ENCODE measurements around the gene PSIP1. TPM values are rescaled to one million over a fixed set of nuclear protein-coding genes. Genes with fewer than 3 reads are reported as not detected.

Gene PSIP1
- total and polyA plus RNA-seq, 9 of the 15 experiments (the other 6 are each of a cell fraction or from before 2014, with no cell fraction given), result 18.8 to 119 (median 59.9) TPM

DNA sequence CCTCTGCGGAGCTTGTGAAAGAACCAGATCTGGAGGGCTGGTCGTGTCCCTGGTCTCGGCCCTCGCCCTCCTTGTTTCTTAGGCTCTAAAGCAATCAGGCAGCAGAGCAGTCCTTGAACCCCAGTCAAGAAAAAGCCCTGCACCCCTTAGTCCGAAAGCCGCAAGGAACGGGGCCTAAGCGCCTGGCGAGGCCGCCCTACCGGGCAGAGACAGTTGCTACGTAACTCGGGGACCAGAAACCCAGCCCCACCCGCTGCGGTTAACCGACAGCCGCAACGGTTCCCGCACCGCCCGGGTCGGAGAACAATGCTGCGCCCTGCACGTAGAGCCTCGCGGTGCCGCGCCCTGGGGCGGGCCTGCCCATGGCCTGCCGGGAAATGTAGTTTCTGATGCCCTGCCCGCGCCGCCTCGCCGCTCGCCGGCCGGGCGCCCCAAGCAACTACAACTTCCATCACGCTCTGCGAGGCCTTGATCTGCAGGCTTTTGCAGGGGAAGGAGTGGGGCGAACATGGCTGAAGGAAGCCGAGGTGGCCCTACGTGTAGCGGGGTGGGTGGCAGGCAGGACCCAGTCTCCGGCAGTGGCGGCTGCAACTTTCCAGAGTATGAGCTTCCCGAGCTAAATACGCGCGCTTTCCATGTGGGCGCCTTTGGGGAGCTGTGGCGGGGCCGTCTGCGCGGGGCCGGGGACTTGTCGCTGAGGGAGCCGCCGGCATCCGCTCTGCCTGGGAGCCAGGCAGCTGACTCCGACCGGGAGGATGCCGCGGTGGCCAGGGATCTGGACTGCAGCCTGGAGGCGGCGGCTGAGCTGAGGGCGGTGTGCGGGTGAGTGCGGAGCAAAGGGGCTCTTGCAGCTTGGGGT is 88.2 kb downstream of the PSIP1 start, which contains the start of gene SNAPC3 (continued):
- TF ChIP-seq XRCC4 (IDR thresholded peaks at IDR 0.05; ENCODE audit: extremely low read depth, insufficient read depth, insufficient read length) (no peak), ZNF165 (CRISPR knock-in tag; IDR thresholded peaks at IDR 0.05; ENCODE audit: borderline replicate concordance) (no peak), ZNF12 (CRISPR knock-in tag; IDR thresholded peaks at IDR 0.05) (no peak), PTRF (tag; IDR thresholded peaks at IDR 0.05) (no peak), CBX5 (IDR thresholded peaks at IDR 0.05; ENCODE audit: borderline replicate concordance, low read depth) (no peak), ZNF184 (CRISPR knock-in tag; IDR thresholded peaks at IDR 0.05) (no peak), YBX1 (IDR thresholded peaks at IDR 0.05) (no peak), HOXB6 (CRISPR knock-in tag; IDR thresholded peaks at IDR 0.05; ENCODE audit: borderline replicate concordance) (no peak), FOXK1 (CRISPR knock-in tag; IDR thresholded peaks at IDR 0.05; ENCODE audit: borderline replicate concordance) (no peak), ZZZ3 (IDR thresholded peaks at IDR 0.05) (no peak), MLLT1 (IDR thresholded peaks at IDR 0.05) (peak in 1 of 2 experiments; percentile 91; a peak in 2 of 4 replicates), KDM4B (IDR thresholded peaks at IDR 0.05; ENCODE audit: borderline replicate concordance in 2 of 2, low read depth in 1 of 2) (no peak), BDP1 (IDR thresholded peaks at IDR 0.05; ENCODE audit: insufficient read depth, insufficient read length) (no peak), PCBP2 (IDR thresholded peaks at IDR 0.05; ENCODE audit: low read depth, low read length, poor library complexity, severe bottlenecking) (no peak), MCM2 (IDR thresholded peaks at IDR 0.05; ENCODE audit: low read depth) (no peak), TFAP4 (CRISPR knock-in tag; IDR thresholded peaks at IDR 0.05; ENCODE audit: borderline replicate concordance) (peak; percentile 84), ARID3A (IDR thresholded peaks at IDR 0.05; ENCODE audit: borderline replicate concordance, low read depth, low read length) (no peak), USF2 (CRISPR knock-in tag; IDR thresholded peaks at IDR 0.05) (no peak), POLR2G (IDR thresholded peaks at IDR 0.05; ENCODE audit: low read depth, low read length) (peak; percentile 84), ZNF512 (tag; IDR thresholded peaks at IDR 0.05) (no peak), MAZ (CRISPR knock-in tag; conservative IDR thresholded peaks at IDR 0.05 in 1 of 2, IDR thresholded peaks at IDR 0.05 in 1 of 2) (peak; percentile 63 to 71; a peak in 3 of 4 replicates)

Data from K562 (cell line).